Stimulated activated CD8-positive, alpha-beta memory T cell treated with anti-CD3 and anti-CD28 coated beads, Interleukin-4, amount 100 ng/mL, for 4 hours (primary cell): ENCODE measurements around the gene TTC8.
"Not testable (repeated sequence)": the region's sequence is repeated elsewhere in the genome, so short reads cannot be mapped to it uniquely, and the experiment has no call there.

Experiments used
- DNase-seq, 2 donors: peaks; one replicate each; pipeline ENCODE4 v3.0.0-alpha.2; 2020; ENCODE audit warnings: low read depth in 2 of 2, low spot score in 1 of 2

The TTC8 gene

DNA sequence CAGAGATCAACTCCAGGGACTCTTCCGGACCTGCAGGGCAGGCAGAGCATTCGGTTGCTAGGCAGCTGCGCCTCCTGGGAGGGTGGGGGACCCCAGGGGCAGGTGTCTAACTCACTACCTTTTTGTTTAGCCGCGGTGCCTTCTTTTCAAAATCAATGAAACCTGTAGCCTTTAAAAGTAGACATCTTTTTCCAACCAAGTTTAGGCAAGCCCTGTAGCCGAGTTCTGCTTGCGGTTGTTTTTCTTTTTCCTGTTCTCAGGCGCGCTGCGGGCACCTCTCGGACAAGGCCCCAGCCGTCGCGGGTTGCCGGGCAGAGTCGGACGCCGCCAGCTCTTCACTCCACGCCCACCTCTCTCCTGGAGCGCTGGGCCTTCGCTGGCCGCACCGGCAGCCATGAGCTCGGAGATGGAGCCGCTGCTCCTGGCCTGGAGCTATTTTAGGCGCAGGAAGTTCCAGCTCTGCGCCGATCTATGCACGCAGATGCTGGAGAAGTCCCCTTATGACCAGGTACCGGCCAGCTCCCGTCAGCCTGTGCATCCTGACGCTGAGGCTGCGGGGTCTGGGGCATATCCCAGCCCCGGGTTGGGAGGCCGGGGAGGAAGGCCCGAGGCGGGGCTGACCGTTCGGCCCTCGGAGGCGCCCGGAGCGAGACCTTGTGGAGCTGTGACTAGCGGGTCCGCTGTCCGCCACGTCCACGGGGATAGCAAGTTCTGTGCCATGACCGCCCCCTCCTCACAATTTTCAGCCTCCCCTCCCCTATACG lies at the start of gene TTC8:
TSS of gene TTC8 (plus strand) at position 338 of the 764 bp plus-strand sequence. CDS start at position 395, 57 bp downstream.
- DNase-seq = peak; percentile 61 to 64

DNA sequence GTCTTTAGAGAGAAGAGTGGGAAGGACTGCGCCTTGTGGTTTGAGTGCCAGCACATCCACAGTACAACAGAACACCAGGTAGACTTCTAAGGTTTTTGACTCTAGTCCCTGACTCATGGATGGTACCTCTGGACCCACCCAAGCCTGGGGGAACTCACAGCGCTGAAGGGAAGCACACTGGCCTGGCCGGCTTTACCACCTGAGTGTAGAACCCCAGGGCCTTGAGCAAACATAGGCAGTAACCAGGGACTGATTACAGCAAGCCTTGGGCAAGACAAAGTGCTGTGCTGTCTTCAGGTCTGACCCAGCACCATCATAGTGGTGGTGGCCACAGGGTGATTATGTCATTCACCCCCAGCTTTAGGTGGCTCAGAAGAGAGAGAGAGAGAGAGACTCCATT lies 48.9 kb upstream of the TTC8 start:
- DNase-seq = no peak

- DNase-seq = no peak
Observed at GRCh38 chr14:88785911-88786310, 38.5 kb upstream of the TTC8 start.

GRCh38 chr14:88786715-88787114 lies 37.7 kb upstream of the TTC8 start:
- DNase-seq = no peak

DNA sequence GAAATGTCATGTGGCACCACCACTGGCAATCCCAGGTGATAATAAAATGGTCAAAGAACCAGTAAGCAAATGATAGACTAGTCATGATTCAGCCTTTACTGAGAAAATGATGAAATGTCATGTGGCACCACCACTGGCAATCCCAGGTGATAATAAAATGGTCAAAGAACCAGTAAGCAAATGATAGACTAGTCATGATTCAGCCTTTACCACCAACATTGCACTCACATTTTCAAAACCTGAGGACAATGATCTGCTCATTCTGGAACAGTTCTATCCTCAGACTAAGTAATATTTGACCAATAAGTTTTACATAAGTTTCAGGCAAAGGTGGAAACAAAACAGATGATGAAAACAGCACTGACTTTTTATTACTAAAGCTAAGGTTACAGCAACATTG lies 34.9 kb upstream of the TTC8 start:
- DNase-seq = not testable (repeated sequence)

DNA sequence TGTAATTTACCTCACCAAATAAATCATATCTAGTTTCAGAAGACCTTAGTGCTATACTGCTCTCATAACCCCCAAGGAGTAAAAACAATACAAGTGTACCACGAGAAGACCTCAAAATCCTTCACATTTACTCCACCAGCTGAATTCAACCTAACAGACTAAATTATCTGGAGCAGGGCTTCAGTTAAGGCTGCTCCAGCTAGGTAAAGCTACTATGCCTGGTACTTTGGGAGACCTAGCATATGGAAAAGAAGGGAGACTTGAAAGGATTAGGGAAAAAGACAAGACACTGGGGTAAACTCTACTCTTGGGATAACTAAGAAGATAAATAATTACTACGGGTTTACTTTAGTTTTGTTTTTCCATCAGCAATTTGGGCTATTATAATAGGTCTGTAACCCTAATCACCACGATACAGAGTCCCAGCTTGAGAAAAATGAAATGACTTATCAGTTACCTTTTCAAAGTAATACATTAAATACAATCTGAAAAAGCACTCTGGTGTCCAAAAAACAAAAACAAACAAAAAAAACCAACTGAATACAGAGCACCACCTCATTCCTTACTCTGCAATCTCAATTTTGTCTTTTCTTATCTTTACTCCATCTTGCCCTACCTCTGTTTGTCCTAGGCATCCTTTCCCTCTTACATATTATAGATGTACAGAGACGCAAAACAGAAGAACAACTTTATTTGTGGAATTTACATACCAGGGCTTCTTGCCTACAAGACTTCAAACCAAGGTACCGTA lies 33.8 kb upstream of the TTC8 start:
- DNase-seq = no peak

GRCh38 chr14:88791252-88791621 lies 33.2 kb upstream of the TTC8 start:
- no peak for DNase-seq

GRCh38 chr14:88791629-88792472 lies 32.6 kb upstream of the TTC8 start:
- DNase-seq = no peak

- DNase-seq = peak; percentile 42 to 62
Observed at GRCh38 chr14:88792473-88793258, 31.8 kb upstream of the TTC8 start, which contains the start of gene EML5. EML5 (minus strand) TSS chr14:88792953; CDS start chr14:88792503, 450 bp downstream.

DNA sequence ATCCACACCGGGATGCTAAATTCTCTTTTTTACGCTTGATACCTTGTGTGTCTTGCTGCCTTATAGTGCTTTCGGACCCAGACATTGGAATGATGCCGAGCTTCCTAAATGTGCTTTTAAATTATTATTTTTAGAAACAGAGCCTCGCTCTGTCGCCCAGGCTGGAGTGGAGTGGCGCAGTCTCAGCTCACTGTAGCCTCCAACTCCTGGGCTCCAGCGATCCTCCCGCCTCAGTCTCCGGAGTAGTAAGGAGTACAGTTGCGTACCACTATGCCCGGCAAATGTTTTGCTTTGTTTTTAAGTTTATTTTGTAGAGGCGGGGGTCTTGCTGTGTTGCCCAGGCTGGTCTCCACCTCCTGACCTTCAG lies 31.2 kb upstream of the TTC8 start:
- DNase-seq = no peak

DNA sequence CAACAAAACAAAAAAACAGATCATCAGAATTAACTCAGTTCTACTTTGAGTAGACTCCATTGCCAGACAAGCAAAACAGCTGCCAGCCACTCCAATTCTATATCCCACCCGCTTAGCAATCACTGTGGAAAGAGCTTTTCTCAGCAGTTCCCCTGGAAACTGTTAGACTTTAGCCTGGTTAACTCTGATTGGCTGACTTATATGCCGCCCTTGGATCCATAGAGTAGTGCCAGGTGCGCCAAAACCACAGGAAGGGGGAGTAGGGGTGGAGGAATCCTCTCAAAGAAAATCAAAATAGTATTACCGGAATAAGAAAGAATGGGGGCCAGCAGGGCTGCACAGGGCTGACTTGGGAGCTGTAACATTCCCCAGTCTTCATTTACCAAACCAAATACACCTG lies 26.3 kb upstream of the TTC8 start:
- DNase-seq = no peak

- DNase-seq = no peak
Observed at GRCh38 chr14:88799522-88799921, 24.9 kb upstream of the TTC8 start.

GRCh38 chr14:88802596-88802995 lies 21.9 kb upstream of the TTC8 start:
- no peak for DNase-seq

GRCh38 chr14:88804035-88804434 lies 20.4 kb upstream of the TTC8 start:
- no peak for DNase-seq

GRCh38 chr14:88804477-88804876 lies 20.0 kb upstream of the TTC8 start:
- DNase-seq = no peak

- DNase-seq = no peak
Observed at GRCh38 chr14:88808359-88808758, 16.1 kb upstream of the TTC8 start.

- no peak for DNase-seq
Observed at GRCh38 chr14:88815980-88816379, 8.5 kb upstream of the TTC8 start.

- no peak for DNase-seq
Observed at GRCh38 chr14:88818018-88818417, 6.4 kb upstream of the TTC8 start.

DNA sequence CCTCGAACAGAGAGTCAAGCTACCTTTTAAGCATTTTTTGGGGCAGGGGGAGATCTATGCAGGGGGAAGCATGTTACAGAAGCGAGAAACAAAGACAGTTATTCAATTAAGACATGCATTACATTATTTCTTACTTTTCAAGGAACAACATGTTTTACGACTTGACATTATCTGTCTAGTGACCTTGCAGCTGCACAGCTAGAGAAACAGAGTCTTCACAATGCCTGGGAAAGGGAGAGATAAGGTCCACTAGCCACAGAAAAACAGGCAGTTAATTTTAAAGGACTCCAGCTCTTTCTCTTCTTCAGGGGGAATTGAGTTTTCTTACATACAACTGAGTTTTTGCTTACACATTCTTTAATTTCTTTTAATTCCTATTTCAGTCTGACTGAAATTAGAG lies 4.8 kb upstream of the TTC8 start:
- DNase-seq = not testable (repeated sequence)

DNA sequence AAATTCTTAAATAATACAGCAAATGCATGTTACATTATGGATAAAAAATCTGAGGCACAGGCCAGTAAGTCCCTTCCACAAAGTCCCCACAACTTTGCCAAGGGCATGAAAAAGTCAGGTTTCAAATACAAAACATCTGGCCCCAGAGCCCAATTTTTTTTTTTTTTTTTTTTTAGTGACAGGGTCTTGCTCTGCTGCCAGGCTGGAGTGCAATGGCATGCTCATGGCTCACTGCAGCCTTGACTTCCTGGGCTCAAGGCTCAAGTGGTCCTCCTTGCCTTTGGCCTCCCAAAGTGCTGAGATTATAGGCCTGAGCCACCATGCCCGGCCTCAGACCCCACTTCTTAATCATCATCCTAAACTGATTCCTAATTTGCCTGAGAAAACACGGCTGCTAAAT lies 3.1 kb upstream of the TTC8 start:
- DNase-seq = no peak

- no peak for DNase-seq
Observed at GRCh38 chr14:88821888-88822287, 2.6 kb upstream of the TTC8 start.
